K562 (cell line): ENCODE measurements around the gene CRTC3. TPM values are rescaled to one million over a fixed set of nuclear protein-coding genes. Genes with fewer than 3 reads are reported as not detected.

ENCODE experiments used
- REST ChIP-seq, 2 experiments: fragments of 450-650 bp; formaldehyde crosslinking in 1 of 2; IDR thresholded peaks; 2 replicates each; pipeline versions ENCODE4 v1.4.0 to v1.6.1; 2014 to 2020; ENCODE audit warnings: mild to moderate bottlenecking in 2 of 2, borderline replicate concordance in 1 of 2, low read depth in 1 of 2
- polyA plus RNA-seq, 8 experiments: library from polyadenylated mRNA; depleted of rRNA in 4 of 8; stranded (reverse) in 5 of 8; unstranded in 3 of 8; fragments of >200 nt; fragmentation: Nextera tagmentation in 2 of 8; fragmentation: Illumina TruSeq in 1 of 8; extraction: Ambion mirVana in 2 of 8; extraction: Trizol in 1 of 8; gene quantifications; 2 replicates each; pipeline versions ENCODE4 v1.2.1 to v1.2.3, GENCODE V29; 2011 to 2014; ENCODE audit warnings: inconsistent platforms in 1 of 8, missing spikeins in 1 of 8
- total RNA-seq, 7 experiments: library from RNA; depleted of rRNA in 6 of 7; stranded (reverse); fragments of >200 nt in 6 of 7; fragmentation: Illumina TruSeq in 2 of 7; extraction: Trizol in 2 of 7; gene quantifications; 2 replicates each; pipeline versions ENCODE4 v1.2.1 to v1.2.3, GENCODE V29; 2011 to 2021; ENCODE audit warnings: low replicate concordance in 1 of 7

Gene CRTC3
- total and polyA plus RNA-seq, 9 of the 15 experiments (the other 6 are each of a cell fraction or from before 2014, with no cell fraction given) = 1.2 to 19.0 (median 11.6) TPM

DNA sequence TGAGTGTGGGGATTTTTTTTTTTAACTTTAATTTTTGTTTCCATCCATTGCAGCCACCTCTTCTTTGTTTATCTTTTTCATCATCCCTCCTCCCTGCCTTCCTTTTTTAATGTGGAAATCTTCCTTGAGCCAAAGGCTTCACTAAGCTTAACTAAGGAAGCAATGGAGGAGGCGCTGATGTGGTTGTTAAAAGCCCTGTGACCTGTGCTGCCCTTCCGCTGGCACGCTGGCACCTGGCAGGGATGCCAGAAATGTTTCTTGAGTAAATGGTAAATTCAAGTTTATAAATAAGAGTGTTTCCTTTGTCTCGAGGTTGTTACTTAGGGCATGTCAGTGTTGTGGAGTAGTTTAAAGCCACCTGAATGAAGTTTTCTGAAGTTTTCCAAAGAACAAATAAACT lies 69.4 kb downstream of the CRTC3 start (continued):
- TF ChIP-seq REST (IDR thresholded peaks at IDR 0.05; ENCODE audit: borderline replicate concordance) (no peak), REST (CRISPR knock-in tag; IDR thresholded peaks at IDR 0.05; ENCODE audit: low read depth) (no peak)
- TF ChIP-seq, all 486 proteins: peak for 0
